PC-3 (cell line): Measurements from ENCODE around the gene BLMH.

Experiments used
- EZH2phosphoT487 ChIP-seq: fragments of 300-600 bp; sonication (generic); IDR thresholded peaks from 2 replicates; pipeline ENCODE4 v1.6.1; 2018; ENCODE audit warnings: mild to moderate bottlenecking, antibody characterized with exemption, low read length, borderline replicate concordance
- TF ChIP-seq, protein P1 (sequence below): fragments of 300-600 bp; sonication (generic); conservative IDR thresholded peaks from 2 replicates; pipeline ENCODE4 v1.5.1; 2017; ENCODE audit warnings: antibody characterized with exemption, low read depth, mild to moderate bottlenecking, low read length

DNA sequence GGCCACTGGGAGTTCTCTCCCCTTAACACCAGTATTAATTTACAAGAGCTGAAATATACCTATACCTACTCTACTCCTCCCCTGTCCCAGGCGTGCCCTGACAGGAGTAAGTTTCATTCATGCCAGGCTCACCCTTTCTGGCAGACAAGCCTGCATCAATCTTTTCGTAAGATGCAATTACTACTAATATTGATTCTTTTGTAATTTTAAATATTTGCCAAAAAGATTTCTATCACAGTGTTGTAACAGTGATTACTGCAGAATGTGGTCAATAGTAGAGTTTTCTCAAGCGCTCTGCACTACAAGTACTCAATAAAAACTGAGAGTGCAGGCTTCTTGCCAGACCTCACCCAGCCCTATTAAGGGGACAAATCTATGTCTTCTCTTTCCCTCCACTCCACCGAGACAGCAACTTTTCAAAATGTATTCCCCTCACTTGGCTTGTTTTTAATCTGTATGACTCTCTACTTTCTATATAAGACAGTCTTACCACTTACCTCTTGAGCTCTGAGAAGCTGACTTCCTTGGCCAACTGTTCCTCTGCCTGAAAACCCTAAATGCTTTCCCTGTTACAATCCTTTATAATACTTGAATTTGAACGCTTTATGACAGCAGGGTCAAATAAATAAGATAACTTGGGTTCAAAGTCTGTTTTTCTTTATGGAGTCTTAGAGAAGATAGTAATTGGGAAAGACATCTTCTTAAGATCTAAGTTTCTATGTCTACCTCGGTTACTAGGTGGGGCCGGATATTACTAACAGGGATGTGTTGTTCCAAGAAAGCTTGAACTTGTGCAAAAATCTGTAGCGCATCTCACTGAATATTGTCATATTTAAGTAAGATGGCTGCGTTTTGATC is 42.0 kb upstream of the BLMH start, which contains the start of gene TMIGD1:
- TF ChIP-seq, protein P1, sequence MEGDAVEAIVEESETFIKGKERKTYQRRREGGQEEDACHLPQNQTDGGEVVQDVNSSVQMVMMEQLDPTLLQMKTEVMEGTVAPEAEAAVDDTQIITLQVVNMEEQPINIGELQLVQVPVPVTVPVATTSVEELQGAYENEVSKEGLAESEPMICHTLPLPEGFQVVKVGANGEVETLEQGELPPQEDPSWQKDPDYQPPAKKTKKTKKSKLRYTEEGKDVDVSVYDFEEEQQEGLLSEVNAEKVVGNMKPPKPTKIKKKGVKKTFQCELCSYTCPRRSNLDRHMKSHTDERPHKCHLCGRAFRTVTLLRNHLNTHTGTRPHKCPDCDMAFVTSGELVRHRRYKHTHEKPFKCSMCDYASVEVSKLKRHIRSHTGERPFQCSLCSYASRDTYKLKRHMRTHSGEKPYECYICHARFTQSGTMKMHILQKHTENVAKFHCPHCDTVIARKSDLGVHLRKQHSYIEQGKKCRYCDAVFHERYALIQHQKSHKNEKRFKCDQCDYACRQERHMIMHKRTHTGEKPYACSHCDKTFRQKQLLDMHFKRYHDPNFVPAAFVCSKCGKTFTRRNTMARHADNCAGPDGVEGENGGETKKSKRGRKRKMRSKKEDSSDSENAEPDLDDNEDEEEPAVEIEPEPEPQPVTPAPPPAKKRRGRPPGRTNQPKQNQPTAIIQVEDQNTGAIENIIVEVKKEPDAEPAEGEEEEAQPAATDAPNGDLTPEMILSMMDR = no peak
- no peak for TF ChIP-seq EZH2phosphoT487
